ENCODE results near the gene CETP. TPM values are rescaled to one million over a fixed set of nuclear protein-coding genes. Genes with fewer than 3 reads are reported as not detected.

CETP gene
- total and polyA plus RNA-seq, 2 of the 13 experiments (the other 11 are each of a cell fraction or from before 2014, with no cell fraction given): 0.31 to 9.8 TPM

GRCh38 chr16:56988948-56989945, 27.5 kb downstream of the CETP start, which contains the start of gene NLRC5 (continued):
- TF ChIP-seq ZNF850 (CRISPR knock-in tag; conservative IDR thresholded peaks at IDR 0.05): 0 out of 2 replicates have a peak, but pooled peaks have one; percentile 77
- peak; percentile 88; the same call in 1 of the 2 replicates for TF ChIP-seq NKX3-1 (CRISPR knock-in tag; IDR thresholded peaks at IDR 0.05)
- peak; percentile 97 for TF ChIP-seq NRL (CRISPR knock-in tag; IDR thresholded peaks at IDR 0.05; ENCODE audit: borderline replicate concordance)
- 0 out of 2 replicates have a peak, but pooled peaks have one; percentile 78 for TF ChIP-seq SATB2 (CRISPR knock-in tag; IDR thresholded peaks at IDR 0.05)
- TF ChIP-seq, protein P1, sequence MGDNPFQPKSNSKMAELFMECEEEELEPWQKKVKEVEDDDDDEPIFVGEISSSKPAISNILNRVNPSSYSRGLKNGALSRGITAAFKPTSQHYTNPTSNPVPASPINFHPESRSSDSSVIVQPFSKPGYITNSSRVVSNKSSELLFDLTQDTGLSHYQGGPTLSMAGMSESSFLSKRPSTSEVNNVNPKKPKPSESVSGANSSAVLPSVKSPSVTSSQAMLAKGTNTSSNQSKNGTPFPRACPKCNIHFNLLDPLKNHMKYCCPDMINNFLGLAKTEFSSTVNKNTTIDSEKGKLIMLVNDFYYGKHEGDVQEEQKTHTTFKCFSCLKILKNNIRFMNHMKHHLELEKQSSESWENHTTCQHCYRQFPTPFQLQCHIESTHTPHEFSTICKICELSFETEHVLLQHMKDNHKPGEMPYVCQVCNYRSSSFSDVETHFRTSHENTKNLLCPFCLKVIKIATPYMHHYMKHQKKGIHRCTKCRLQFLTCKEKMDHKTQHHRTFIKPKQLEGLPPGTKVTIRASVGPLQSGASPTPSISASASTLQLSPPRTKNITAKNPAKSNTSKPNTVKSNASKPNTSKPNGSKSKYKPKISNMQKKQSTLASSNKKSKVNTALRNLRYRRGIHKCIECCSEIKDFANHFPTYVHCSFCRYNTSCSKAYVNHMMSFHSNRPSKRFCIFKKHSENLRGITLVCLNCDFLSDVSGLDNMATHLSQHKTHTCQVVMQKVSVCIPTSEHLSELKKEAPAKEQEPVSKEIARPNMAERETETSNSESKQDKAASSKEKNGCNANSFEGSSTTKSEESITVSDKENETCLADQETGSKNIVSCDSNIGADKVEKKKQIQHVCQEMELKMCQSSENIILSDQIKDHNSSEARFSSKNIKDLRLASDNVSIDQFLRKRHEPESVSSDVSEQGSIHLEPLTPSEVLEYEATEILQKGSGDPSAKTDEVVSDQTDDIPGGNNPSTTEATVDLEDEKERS (CRISPR knock-in tag; IDR thresholded peaks at IDR 0.05): peak; percentile 89
- peak; percentile 94; the same call in 1 of the 2 replicates for TF ChIP-seq ZNF891 (CRISPR knock-in tag; IDR thresholded peaks at IDR 0.05)
- peak; percentile 12; the same call in 1 of the 2 replicates for TF ChIP-seq ISL2 (CRISPR knock-in tag; IDR thresholded peaks at IDR 0.05)
- TF ChIP-seq, protein P2, sequence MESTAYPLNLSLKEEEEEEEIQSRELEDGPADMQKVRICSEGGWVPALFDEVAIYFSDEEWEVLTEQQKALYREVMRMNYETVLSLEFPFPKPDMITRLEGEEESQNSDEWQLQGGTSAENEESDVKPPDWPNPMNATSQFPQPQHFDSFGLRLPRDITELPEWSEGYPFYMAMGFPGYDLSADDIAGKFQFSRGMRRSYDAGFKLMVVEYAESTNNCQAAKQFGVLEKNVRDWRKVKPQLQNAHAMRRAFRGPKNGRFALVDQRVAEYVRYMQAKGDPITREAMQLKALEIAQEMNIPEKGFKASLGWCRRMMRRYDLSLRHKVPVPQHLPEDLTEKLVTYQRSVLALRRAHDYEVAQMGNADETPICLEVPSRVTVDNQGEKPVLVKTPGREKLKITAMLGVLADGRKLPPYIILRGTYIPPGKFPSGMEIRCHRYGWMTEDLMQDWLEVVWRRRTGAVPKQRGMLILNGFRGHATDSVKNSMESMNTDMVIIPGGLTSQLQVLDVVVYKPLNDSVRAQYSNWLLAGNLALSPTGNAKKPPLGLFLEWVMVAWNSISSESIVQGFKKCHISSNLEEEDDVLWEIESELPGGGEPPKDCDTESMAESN (CRISPR knock-in tag; conservative IDR thresholded peaks at IDR 0.05): no peak
- 0 out of 2 replicates have a peak, but pooled peaks have one; percentile 76 for TF ChIP-seq ZXDC (CRISPR knock-in tag; IDR thresholded peaks at IDR 0.05)
- TF ChIP-seq THAP7 (CRISPR knock-in tag; IDR thresholded peaks at IDR 0.05): no peak
- peak; percentile 71; the same call in 1 of the 2 replicates for TF ChIP-seq HDAC6 (IDR thresholded peaks at IDR 0.05; ENCODE audit: low read depth, low read length)
- TF ChIP-seq ZNF263 (CRISPR knock-in tag; IDR thresholded peaks at IDR 0.05): peak; percentile 52; the same call in 1 of the 2 replicates
- TF ChIP-seq, protein P3, sequence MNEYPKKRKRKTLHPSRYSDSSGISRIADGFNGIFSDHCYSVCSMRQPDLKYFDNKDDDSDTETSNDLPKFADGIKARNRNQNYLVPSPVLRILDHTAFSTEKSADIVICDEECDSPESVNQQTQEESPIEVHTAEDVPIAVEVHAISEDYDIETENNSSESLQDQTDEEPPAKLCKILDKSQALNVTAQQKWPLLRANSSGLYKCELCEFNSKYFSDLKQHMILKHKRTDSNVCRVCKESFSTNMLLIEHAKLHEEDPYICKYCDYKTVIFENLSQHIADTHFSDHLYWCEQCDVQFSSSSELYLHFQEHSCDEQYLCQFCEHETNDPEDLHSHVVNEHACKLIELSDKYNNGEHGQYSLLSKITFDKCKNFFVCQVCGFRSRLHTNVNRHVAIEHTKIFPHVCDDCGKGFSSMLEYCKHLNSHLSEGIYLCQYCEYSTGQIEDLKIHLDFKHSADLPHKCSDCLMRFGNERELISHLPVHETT (CRISPR knock-in tag; conservative IDR thresholded peaks at IDR 0.05): 0 out of 2 replicates have a peak, but pooled peaks have one; percentile 45
- TF ChIP-seq RFX3 (CRISPR knock-in tag; IDR thresholded peaks at IDR 0.05): no peak
- TF ChIP-seq SNAI1 (CRISPR knock-in tag; IDR thresholded peaks at IDR 0.05; ENCODE audit: borderline replicate concordance): no peak
- TF ChIP-seq ZNF331 (CRISPR knock-in tag; IDR thresholded peaks at IDR 0.05): peak; percentile 63; the same call in 1 of the 2 replicates
- TF ChIP-seq SMC3 (IDR thresholded peaks at IDR 0.05; ENCODE audit: low read length): no peak; the same call in 1 of the 2 replicates
- peak; percentile 71; the same call in 1 of the 2 replicates for TF ChIP-seq BORCS8-MEF2B (CRISPR knock-in tag; IDR thresholded peaks at IDR 0.05)
